K562 (cell line): Measurements from ENCODE around the gene AGFG2. TPM values are rescaled to one million over a fixed set of nuclear protein-coding genes. Genes with fewer than 3 reads are reported as not detected.
A peak's percentile ranks its signal among the peaks of the same experiment; 100 is the strongest.

Experiments
- CTBP1 ChIP-seq: fragments of 450-650 bp; IDR thresholded peaks from 2 replicates; pipeline ENCODE4 v1.6.1; 2016; ENCODE audit warnings: borderline replicate concordance
- CXXC5 ChIP-seq: fragments of 250-450 bp; sonication (Bioruptor Pico); IDR thresholded peaks from 2 replicates; pipeline ENCODE4 v1.8.0; 2022; ENCODE audit warnings: inconsistent platforms, mild to moderate bottlenecking, moderate library complexity
- GTF2F1 ChIP-seq: IDR thresholded peaks from 2 replicates; pipeline ENCODE4 v1.6.1; 2011; ENCODE audit warnings: low read depth, low read length, improper control_type of control experiment
- KDM1A ChIP-seq, 2 experiments: fragments of 450-650 bp; IDR thresholded peaks; 2 replicates each; pipeline ENCODE4 v1.6.1; 2016; ENCODE audit warnings: mild to moderate bottlenecking in 2 of 2
- KLF10 ChIP-seq: fragments of 250-450 bp; sonication (Bioruptor Pico); IDR thresholded peaks from 2 replicates; pipeline ENCODE4 v1.6.1; 2021; ENCODE audit warnings: matching md5 sums
- LCOR ChIP-seq: sonication (generic); formaldehyde crosslinking; IDR thresholded peaks from 2 replicates; pipeline ENCODE4 v1.8.0; 2022; ENCODE audit warnings: mild to moderate bottlenecking, missing genetic modification reagents
- MTA3 ChIP-seq: fragments of 450-650 bp; formaldehyde crosslinking; IDR thresholded peaks from 2 replicates; pipeline ENCODE4 v1.6.1; 2017; ENCODE audit warnings: mild to moderate bottlenecking, borderline replicate concordance
- NBN ChIP-seq: fragments of 450-650 bp; IDR thresholded peaks from 2 replicates; pipeline ENCODE4 v1.6.1; 2016; ENCODE audit warnings: low read depth, mild to moderate bottlenecking
- PHF21A ChIP-seq: fragments of 450-650 bp; IDR thresholded peaks from 2 replicates; pipeline ENCODE4 v1.6.1; 2017; ENCODE audit warnings: low read depth, borderline replicate concordance
- POLR2A ChIP-seq: fragments of 450-650 bp; conservative IDR thresholded peaks from 2 replicates; pipeline ENCODE4 v1.6.1; 2016
- POLR2G ChIP-seq: fragments of 200-400 bp; formaldehyde crosslinking; IDR thresholded peaks from 2 replicates; pipeline ENCODE4 v1.6.1; 2017; ENCODE audit warnings: low read depth, mild to moderate bottlenecking, antibody characterized with exemption, low read length, moderate library complexity
- RAD21 ChIP-seq, 2 experiments: fragments of 250-450 bp in 1 of 2; fragments of 450-650 bp in 1 of 2; sonication (Bioruptor Pico) in 1 of 2; formaldehyde crosslinking in 1 of 2; IDR thresholded peaks in 1 of 2; conservative IDR thresholded peaks in 1 of 2; 2 replicates each; pipeline versions ENCODE4 v1.4.0 to v1.8.0; 2020 to 2022; ENCODE audit warnings: mild to moderate bottlenecking in 2 of 2, moderate library complexity in 1 of 2
- SIN3A ChIP-seq, 2 experiments: fragments of 150-350 bp in 1 of 2; IDR thresholded peaks; 2 replicates each; pipeline ENCODE4 v1.6.1; 2011 to 2016; ENCODE audit warnings: borderline replicate concordance in 2 of 2, low read depth in 2 of 2, low read length in 2 of 2, mild to moderate bottlenecking in 2 of 2, moderate library complexity in 2 of 2; ENCODE audit not compliant: control insufficient read depth in 1 of 2
- SMARCA4 ChIP-seq: fragments of 450-650 bp; IDR thresholded peaks from 2 replicates; pipeline ENCODE4 v1.6.1; 2016
- SMARCC2 ChIP-seq: fragments of 450-650 bp; IDR thresholded peaks from 2 replicates; pipeline ENCODE4 v1.6.1; 2017; ENCODE audit warnings: antibody characterized with exemption, moderate library complexity, mild to moderate bottlenecking, low read depth
- TAF15 ChIP-seq: fragments of 200-400 bp; formaldehyde crosslinking; IDR thresholded peaks from 2 replicates; pipeline ENCODE4 v1.6.1; 2017; ENCODE audit warnings: mild to moderate bottlenecking, low read depth, low read length, moderate library complexity
- ZC3H8 ChIP-seq: fragments of 450-650 bp; IDR thresholded peaks from 2 replicates; pipeline ENCODE4 v1.6.1; 2017
- polyA plus RNA-seq, 8 experiments: library from polyadenylated mRNA; depleted of rRNA in 4 of 8; stranded (reverse) in 5 of 8; unstranded in 3 of 8; fragments of >200 nt; fragmentation: Nextera tagmentation in 2 of 8; fragmentation: Illumina TruSeq in 1 of 8; extraction: Ambion mirVana in 2 of 8; extraction: Trizol in 1 of 8; gene quantifications; 2 replicates each; pipeline versions ENCODE4 v1.2.1 to v1.2.3, GENCODE V29; 2011 to 2014; ENCODE audit warnings: inconsistent platforms in 1 of 8, missing spikeins in 1 of 8
- total RNA-seq, 7 experiments: library from RNA; depleted of rRNA in 6 of 7; stranded (reverse); fragments of >200 nt in 6 of 7; fragmentation: Illumina TruSeq in 2 of 7; extraction: Trizol in 2 of 7; gene quantifications; 2 replicates each; pipeline versions ENCODE4 v1.2.1 to v1.2.3, GENCODE V29; 2011 to 2021; ENCODE audit warnings: low replicate concordance in 1 of 7
- TF ChIP-seq, protein P1 (sequence below), 2 experiments: fragments of 450-650 bp in 1 of 2; sonication (generic) in 1 of 2; formaldehyde crosslinking in 1 of 2; IDR thresholded peaks; 2 replicates each; pipeline versions ENCODE4 v1.7.1 to v1.9.0; 2016 to 2022; ENCODE audit warnings: inconsistent platforms in 1 of 2, mild to moderate bottlenecking in 1 of 2, missing genetic modification reagents in 1 of 2
- TF ChIP-seq, protein P2 (sequence below): sonication (generic); formaldehyde crosslinking; IDR thresholded peaks from 2 replicates; pipeline ENCODE4 v1.8.0; 2022; ENCODE audit warnings: mild to moderate bottlenecking, low read depth, missing genetic modification reagents

The AGFG2 gene
- total and polyA plus RNA-seq, 9 of the 15 experiments (the other 6 are each of a cell fraction or from before 2014, with no cell fraction given), result 0.31 to 23.1 (median 6.5) TPM

DNA sequence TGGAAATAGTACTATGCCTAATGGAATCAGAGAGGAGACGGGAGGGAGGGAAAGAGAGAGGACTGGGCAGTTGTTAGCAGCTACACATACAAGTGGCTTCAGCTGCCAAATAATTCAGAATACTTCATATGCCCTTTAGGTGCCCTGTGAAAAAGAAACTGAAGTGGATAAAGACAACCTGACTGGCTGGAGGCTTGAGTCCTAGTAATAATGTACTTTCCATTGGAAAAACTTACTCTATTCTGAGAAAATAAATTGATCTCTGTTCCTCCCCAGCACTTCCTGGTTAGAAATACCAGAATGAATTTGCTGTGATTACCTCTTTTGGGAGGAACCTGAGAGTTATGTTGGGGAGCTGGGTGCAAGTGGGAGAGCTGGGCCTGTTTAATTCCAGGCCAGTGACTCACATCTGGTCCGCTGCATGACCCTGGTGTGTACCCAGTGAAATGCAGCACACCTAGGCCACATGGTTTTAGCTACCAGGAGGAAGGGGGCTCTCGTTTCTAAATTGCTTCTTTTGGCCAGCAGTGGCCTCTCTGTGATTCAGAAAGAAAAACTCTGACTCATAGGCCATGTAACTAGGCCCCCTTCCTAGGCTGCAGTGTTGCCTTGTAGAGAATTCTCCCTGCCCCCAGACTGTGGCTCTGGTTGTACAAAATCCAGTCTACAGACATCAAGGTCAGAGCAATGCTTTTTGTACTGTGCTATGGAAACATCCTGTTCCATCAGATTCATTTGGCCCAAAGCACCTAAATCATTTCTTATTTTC, 6.5 kb downstream of the AGFG2 start (continued):
- TF ChIP-seq, protein P1, sequence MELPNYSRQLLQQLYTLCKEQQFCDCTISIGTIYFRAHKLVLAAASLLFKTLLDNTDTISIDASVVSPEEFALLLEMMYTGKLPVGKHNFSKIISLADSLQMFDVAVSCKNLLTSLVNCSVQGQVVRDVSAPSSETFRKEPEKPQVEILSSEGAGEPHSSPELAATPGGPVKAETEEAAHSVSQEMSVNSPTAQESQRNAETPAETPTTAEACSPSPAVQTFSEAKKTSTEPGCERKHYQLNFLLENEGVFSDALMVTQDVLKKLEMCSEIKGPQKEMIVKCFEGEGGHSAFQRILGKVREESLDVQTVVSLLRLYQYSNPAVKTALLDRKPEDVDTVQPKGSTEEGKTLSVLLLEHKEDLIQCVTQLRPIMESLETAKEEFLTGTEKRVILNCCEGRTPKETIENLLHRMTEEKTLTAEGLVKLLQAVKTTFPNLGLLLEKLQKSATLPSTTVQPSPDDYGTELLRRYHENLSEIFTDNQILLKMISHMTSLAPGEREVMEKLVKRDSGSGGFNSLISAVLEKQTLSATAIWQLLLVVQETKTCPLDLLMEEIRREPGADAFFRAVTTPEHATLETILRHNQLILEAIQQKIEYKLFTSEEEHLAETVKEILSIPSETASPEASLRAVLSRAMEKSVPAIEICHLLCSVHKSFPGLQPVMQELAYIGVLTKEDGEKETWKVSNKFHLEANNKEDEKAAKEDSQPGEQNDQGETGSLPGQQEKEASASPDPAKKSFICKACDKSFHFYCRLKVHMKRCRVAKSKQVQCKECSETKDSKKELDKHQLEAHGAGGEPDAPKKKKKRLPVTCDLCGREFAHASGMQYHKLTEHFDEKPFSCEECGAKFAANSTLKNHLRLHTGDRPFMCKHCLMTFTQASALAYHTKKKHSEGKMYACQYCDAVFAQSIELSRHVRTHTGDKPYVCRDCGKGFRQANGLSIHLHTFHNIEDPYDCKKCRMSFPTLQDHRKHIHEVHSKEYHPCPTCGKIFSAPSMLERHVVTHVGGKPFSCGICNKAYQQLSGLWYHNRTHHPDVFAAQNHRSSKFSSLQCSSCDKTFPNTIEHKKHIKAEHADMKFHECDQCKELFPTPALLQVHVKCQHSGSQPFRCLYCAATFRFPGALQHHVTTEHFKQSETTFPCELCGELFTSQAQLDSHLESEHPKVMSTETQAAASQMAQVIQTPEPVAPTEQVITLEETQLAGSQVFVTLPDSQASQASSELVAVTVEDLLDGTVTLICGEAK (IDR thresholded peaks at IDR 0.05), result no peak
- TF ChIP-seq, protein P1 (CRISPR knock-in tag; IDR thresholded peaks at IDR 0.05), result no peak
- TF ChIP-seq PHF21A (peak; percentile 86; the same call in 1 of the 2 replicates), GTF2F1 (no peak), ZC3H8 (no peak), KDM1A (IDR thresholded peaks at IDR 0.05) (peak in 1 of 2 experiments; percentile 33; a peak in 1 of 4 replicates), CTBP1 (0 out of 2 replicates have a peak, but pooled peaks have one; percentile 10), SMARCC2 (peak; percentile 32; the same call in 1 of the 2 replicates), SIN3A (IDR thresholded peaks at IDR 0.05; ENCODE audit: borderline replicate concordance in 2 of 2, control insufficient read depth in 1 of 2, low read depth in 2 of 2, low read length in 2 of 2) (peak in 1 of 2 experiments; percentile 31; a peak in 1 of 4 replicates), POLR2A (no peak), TAF15 (no peak), CXXC5 (CRISPR knock-in tag) (0 out of 2 replicates have a peak, but pooled peaks have one; percentile 24), POLR2G (no peak), MTA3 (peak; percentile 20; the same call in 1 of the 2 replicates), LCOR (no peak), SMARCA4 (no peak), NBN (no peak), RAD21 (CRISPR knock-in tag; conservative IDR thresholded peaks at IDR 0.05 in 1 of 2, IDR thresholded peaks at IDR 0.05 in 1 of 2) (0 out of 4 replicates have a peak, but pooled peaks of 1 of the 2 experiments have one; percentile 16), KLF10 (CRISPR knock-in tag) (no peak)
- TF ChIP-seq, protein P2, sequence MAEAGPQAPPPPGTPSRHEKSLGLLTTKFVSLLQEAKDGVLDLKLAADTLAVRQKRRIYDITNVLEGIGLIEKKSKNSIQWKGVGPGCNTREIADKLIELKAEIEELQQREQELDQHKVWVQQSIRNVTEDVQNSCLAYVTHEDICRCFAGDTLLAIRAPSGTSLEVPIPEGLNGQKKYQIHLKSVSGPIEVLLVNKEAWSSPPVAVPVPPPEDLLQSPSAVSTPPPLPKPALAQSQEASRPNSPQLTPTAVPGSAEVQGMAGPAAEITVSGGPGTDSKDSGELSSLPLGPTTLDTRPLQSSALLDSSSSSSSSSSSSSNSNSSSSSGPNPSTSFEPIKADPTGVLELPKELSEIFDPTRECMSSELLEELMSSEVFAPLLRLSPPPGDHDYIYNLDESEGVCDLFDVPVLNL, result no peak
